Stimulated activated CD8-positive, alpha-beta memory T cell treated with anti-CD3 and anti-CD28 coated beads, Interleukin-2, amount 100 ng/mL, for 48 hours (primary cell): ENCODE data around the gene USP32.

Experiments used
- DNase-seq, 2 donors: peaks; one replicate each; pipeline ENCODE4 v3.0.0-alpha.2; 2020; ENCODE audit warnings: low read depth in 2 of 2

Gene USP32

DNA sequence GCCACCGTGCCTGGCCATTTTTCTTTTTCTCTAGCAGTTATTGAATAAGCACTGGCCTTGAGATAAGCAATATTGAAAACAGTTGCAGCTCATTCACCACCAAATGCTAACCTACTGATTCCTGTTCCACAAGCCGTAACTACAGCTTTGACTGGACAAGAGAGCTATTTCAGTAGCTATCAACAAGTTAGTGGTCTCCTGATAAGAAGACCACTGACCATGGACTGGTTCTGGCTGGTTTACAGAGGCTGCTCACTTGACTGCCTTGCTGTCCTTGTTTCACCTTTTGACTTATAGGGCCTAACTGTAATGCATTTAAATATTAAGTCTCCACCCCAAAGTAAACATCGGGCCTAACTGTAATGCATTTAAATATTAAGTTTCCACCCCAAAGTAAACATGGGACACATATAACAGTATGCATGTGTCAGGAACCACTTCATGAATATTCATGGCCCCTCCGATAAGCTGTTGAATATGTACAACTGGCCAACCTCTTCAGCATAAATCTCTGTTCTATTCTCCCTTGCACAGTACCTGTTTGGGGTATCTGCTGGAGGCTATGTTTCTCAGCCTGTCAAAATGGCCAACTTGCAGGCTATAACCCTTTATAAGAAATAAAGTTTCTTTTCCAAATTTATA lies 94.1 kb downstream of the USP32 start:
- no peak for DNase-seq

DNA sequence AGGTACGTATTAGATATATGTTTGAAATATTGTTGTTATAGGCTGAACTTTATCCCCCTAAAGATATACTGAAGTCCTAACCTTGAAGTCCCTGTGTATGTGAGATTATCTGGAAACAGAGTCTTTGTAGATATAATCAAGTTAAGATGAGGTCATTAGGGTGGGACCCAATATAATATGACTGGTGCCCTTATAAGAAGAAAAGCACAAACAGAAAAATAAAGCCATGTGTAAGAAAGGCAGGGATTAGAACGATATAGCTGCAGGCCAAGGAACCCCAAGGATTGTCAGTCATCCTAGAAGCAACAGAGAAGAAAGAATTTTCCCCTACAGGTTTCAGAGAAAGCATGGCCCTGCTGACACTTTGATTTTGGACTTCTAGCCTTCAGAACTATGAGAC lies 95.8 kb downstream of the USP32 start:
- no peak for DNase-seq

DNA sequence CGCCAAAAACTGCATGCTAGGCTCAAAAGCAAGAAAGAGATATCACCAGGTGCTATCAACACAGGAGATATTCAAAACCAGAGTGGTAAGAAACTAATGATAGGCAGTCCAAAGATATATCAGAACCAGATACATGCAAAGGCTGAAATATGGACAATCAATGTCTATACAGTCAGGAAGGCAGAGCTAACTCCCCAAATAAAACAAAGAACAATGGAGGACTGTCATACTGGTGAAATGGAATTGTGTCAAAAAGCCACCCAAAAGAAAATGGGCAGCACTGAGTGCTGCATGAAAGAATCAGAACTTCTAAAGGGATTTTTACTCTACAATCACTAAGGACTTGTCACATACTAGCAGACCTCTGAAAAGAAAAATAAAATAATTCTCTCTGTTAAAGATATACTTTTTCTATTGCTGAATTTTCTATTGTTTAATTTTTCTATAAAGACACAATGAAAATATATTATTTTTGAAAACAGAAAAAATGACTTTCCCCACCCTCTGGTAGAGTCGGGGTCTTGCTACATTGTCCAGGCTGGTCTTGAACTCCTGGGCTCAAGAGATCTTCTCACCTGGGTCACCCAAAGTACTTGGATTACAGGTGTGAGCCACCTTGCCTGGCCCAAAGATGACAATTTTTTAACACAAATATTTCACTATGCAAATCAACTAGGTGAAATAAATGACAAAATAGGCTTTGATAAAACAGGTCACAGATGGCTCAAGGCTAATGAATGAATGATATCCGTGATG lies 98.2 kb downstream of the USP32 start:
- DNase-seq: no peak

DNA sequence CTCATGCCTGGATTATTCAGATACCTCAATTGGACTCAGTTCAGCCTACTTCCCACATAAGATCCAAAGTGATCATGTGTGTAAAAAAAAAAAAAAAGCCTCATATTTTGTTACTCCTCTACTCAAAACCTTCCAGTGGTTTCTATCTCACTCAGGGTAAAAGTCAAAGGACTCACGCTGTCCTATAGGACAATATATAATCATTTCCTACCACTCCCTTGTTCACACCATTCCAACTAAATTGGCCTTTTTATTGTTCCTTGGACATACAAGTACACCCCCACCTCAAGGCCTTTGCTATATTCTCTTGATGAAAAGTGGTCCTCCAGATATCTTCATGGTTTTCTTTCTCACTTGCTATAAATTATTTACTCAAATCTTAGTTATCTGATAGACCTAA lies 99.2 kb downstream of the USP32 start:
- DNase-seq: no peak

DNA sequence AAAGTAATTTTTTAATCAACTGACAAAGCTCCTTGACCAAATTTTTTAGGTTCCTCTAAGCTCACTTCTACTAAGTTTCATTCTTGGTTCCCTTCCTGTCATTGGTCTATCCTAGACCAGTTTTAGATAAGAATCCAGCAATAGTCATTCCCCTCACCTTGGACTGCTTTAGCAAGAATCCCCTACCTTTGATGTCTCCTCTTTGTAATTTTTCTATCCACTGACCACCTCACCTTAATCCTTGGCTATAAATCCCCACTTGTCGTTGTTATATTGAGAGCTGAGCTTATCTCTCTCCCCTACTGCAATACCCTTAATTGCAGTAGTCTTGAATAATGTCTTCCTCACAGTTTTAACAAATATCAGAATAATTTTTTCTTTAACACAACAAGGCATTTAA lies 107.2 kb downstream of the USP32 start:
- no peak for DNase-seq

DNA sequence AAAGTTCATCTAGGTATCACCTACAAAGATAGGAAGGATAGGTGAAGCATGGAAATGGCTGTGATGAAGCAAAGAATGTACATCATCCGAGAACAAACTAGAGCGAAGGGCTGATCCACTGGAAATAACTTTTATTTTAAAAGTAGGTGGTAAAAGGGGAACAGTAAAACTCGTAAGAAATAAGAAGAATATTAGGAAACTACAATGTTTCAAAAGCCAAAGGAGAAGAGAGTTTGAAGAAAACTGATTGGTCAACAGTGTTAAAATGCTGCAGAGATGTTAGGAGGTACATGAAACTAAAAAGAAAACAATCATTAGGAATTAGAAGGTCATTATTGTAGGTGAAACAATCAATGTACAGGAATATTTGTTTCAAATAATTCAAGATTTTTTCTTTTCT lies 108.1 kb downstream of the USP32 start:
- DNase-seq: no peak

DNA sequence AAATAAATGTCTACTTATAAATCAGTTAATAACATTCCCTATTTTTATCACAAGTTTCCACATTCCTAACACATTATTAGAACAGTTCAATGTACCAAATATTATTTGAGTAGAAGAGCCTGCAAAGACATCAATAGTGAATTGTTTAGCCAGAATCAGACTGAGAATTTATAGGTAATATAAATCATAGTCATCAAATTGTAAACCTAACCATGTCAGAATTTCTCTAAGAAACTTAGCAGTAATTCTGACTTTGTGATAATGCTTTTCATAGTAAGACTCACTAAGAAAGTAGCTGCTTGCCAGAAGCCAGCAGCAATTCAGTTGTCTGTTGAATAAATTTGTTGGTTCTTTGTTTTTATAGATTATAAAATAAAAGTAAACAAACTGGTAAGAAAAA lies 111.3 kb downstream of the USP32 start:
- DNase-seq: no peak

DNA sequence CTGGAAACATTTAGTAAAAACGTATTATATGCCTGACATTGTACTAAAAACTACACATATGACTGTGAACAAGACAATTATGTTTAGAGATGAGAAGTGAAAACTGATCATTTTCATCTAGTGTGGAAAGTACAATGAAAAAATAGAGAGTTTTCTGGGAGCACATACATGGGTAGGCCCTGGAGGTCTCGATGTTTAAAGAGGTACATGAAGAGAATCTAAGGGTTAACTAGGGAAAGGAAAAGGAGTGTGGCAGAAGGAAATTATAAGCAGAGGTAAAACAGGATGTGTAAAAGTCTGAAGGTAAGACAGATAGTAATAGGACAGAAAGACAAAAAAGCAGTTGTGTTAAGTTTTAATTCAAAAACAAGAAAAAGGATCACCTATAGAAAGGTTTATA lies 113.7 kb downstream of the USP32 start:
- DNase-seq: no peak

DNA sequence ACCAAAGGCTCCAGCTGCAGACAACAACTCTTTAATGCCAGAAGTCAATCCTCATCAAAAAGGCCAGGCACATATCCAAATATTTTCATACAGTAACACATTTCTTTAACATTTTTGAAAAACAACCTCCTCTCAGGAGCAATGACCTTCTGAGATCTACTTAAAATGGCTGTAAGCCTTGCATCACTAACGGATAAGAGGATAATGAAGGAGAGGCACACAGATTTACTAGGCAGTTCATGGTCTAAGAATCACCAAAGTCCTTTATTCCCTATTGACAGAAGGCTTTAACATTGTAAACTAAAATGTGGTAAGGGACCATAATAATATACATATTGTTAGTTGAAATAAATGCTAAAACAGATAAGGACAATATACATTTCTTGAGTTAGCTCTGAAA lies 114.7 kb downstream of the USP32 start:
- DNase-seq: no peak

DNA sequence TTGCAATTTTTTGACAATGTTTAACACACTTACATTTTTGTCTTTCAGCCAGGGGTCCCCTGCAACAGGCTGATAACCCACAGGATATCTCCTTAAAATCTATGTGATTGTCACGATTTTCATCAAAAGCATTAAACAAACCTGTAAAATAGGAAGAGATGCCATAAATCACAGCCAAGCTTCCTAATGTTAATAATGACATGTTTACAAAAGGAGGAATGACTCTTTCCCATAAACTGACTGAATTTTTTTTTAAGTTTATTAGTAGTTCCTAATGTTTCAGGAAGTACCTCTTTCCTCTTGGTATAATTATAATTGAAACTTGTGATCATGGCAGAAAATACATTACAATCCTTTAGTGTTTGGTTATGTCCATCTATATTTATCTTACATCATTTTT lies 122.5 kb downstream of the USP32 start:
- no peak for DNase-seq

DNA sequence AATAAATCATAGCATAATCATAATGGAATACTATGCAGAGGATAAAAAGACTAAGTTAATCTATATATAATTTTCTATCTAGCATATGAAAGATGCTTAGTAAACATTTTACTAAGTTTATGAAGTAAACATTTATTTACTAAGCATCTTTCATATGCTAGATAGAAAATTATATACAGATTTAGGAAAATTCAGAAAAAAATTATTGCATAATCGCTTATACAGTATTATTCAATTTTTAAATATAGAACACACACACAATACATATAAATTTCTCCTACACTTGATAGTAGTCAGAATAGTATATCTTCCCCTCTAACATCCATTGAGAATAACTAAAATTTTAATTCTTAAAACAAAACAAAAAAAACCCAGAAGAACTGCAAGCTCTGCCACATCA lies 131.4 kb downstream of the USP32 start:
- DNase-seq: no peak

DNA sequence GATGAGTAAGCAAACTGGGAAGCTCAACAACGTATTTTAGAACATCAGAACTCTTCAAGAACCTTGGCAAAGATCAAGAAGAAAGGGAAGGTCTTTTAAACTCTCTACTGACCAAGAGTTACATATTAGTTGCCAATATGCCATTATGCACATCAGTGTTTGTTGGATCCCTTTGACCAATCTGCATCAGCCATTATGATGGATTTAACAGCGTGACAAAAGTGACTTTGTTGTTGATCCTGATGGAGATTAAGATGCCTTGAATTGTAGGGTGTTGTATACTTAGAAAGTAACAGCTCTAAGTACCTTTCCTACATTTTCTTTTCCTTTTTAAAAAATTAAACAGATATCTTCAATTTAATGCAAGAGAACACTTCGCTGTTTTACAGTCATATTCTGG lies 133.6 kb downstream of the USP32 start:
- no peak for DNase-seq

DNA sequence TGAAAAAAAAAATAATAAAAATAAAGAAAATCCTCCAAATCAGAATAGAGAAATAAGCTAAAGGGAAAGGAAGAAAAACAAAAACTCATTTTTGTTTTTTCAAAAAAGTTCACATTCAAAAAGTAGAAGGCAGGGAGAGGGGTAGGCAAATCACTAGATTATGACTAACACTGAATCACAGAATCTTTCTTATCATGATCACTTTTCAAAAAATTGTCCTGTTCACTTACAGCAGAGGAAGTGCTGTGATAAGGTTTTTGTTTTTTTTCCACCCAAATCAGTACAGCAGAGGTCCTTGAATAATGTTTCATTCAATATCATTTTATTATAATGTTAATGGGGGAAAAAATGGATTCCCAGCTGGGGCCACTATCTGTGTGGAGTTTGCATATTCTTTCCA lies 135.8 kb downstream of the USP32 start:
- no peak for DNase-seq

DNA sequence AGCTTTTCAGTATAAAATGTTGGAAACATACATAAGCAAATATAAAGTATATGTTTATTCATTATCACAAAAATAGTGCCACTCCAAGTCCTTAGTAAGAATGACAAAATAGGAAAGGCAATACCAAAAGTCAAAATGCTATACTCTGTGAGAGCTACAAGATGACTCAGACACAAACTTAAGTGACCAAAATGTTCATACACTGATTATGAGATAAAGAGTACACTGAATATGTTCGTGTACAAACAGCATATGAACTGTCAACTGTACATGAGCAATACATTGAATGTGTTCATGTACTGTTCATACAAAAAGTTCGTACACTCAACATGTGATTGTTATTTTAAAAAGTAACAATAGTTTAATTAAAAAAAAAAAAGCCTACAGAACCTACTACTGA lies 138.9 kb downstream of the USP32 start:
- DNase-seq: no peak

DNA sequence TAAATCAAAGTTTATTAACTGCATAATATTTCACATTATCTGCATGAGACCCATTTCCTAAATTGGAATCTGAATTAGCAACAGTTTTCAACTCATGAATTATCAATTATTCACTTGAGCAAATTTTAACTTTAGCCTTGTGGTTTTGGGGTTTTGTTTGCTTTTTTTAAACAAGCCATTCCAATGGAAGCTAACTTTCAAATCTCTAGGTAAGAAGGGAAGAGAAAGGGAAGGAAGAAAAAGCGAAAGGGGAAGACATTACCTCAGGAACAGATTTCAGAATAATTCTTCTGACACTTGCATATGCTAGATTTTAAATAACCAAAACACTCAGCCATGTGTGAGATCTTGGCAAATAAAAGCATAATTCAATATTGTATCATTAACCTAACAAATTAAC lies 139.5 kb downstream of the USP32 start:
- DNase-seq: no peak

DNA sequence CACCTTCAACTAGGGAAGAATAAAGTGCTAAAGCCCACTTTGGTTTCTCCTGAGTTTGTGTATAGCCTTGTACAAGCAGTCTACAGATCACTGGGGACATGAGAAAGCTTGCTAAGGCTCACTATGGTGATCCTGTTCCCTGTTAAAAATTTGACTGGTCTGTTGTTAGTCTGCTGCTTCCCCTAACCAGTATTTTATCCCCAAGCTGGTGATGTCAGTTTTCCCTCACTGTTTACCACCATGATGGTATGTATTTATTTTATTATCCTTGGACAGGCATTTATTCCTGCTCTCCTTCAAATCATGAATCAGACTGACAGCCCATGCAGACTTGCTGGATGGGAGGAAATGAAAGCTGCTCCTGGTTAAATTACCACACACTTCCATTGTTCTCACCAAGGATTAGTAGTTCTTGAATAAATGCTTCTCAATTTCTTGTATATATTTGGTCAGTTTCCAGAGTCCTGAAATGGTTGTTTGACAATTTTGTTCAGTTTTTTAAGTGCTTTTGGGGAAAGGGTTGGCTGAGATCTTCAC lies 142.6 kb downstream of the USP32 start:
- no peak for DNase-seq

DNA sequence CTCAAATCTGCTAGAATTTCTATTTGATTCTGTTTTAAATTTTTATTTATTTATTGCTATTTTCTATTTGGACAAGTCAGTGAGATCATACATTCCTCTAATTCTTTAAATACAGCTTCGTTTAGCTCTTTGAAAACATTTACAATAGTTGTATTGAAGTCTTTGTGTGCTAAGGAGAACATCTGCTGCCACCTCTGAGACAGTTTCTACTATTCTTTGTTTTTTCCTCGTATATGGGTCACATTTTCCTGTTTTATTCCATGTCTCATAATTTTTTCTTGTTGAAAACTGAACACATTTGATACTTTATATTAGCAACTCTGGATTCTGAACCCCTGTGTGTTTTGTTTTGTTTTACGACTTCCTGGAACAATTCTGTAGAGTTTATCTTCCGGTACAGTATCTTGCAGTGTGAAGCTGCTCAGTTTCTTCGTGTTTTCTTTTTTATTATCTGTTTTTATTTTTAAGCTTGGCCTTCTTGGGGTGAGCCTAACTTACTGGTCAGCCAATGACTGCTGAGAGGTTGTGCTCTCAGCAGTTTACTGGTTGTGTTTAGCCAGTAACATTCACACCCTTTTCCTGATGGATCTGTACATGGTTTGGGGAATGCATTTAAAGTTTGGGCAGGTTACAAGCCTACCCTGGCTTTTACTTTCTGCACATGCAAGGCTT lies 143.2 kb downstream of the USP32 start:
- DNase-seq: no peak

DNA sequence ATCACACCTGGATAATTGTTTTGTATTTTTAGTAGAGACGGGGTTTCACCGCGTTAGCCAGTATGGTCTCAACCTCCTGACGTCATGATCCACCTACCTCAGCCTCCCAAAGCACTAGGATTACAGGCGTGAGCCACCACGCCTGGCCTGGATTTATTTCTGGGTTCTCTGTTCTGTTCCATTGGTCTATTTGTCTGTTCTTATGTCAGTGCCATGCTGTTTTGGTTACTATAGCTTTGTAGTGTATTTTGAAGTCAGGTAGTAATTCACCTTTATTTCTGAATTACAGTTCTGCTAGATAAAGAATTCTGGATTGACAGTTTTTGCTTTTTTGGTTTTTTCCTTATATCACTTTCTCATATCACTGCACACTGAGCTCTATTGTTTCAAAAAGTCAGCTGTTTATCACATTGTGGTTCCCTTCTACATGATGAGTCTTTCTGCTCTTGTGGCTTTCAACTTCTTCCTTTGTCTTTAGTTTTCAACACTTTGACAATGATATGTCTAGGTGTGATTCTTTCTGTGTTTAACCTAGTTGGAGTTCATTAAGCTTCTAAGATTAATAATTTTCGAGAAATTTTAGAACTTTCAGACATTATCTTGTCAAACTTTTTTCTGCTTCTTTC lies 144.0 kb downstream of the USP32 start:
- DNase-seq: no peak

DNA sequence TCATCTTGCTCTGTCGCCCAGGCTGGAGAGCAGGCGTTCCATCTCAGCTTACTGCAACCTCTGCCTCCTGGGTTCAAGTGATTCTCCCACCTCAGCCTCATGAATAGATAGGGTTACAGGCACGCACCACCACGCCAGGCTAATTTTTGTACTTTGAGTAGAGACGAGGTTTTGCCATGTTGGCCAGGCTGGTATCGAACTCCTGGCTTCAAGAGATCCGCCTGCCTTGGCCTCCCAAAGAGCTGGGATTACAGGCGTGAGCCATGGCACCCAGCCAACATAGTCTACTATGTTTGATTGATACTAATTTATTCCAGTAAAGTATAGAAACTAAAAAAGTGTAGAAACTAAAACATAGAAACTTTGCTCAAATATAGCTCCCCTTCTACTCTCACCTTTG lies 147.3 kb downstream of the USP32 start:
- no peak for DNase-seq

DNA sequence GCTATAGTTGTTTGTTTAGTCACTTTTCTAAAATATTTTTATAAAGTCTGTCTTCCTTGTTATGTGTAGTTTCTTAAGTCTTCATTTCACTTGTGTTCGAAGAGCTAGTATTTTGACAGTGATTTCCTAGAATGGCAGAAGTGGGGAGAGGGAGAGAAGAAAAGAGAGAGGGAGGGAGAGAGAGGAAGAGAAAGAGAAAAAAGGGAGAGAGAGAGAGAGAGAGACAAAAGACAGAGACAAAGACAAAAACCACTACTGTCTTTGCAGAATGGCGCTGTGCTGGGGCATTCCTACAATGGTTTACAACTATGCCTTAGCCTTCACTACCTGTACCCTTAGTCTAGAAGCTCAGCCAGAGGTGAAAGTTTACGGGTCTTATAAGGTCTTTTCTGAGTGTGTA lies 151.6 kb downstream of the USP32 start:
- no peak for DNase-seq

DNA sequence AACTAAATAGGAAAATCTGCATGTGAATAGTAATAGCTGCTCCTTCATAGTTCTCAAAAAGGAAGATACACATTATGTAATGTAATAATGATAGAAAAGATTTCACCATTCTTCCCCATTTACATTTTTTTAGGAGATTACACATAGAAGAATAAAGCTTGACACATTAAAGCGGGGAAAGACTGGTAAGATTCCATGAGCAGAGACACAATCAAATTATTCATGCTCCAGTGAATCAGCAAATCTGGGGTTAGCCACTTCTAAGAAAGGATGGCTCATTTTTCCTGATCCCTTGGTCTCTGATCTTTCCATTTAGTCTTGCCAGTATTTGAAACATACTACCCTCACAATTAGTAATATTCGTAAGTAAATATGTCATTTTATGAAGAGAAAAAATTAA lies 160.2 kb downstream of the USP32 start:
- no peak for DNase-seq

DNA sequence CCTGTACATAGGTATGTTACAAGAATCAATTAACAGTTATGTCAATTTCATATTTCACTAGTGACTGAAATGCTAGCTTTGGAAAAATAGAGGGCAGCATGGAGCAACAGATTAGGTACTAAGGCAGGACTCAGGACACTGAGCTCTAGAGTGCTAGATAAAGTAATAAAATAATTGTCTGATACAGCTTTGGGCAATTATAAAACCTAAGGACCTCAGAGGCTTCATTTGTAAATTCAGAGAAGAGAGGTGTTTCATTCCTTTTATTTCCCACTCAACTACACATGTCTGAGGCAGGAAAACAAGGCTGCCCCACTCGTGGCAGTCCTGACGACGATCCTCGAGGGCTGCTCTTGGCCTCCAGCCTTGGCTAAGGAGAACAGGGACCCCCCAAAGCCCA lies 160.7 kb downstream of the USP32 start:
- DNase-seq: no peak

DNA sequence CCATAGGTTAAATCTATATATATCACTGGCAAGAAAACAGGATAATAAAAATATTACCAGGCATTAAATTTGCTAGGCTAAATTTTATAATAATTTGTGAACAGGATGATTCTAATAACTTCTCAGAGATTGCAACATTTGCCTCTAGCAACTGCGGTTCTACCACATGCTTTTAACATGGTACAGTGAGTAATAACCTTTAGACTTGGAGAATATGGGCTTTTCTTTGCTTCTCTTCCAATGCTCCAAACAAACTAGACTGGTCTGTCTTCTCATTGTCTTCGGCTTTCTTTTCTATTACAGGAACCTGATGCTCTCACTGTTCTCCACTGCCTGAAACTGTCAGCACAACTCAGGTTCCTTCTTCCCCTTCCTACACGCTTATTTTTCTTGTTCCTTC lies 161.6 kb downstream of the USP32 start:
- DNase-seq: no peak
